Fibroblast of villous mesenchyme (primary cell): Measurements from ENCODE around the gene C21orf91. TPM values are rescaled to one million over a fixed set of nuclear protein-coding genes. Genes with fewer than 3 reads are reported as not detected.

Experiments
- DNase-seq: peaks from one replicate; pipeline ENCODE4 v3.0.0-alpha.2; 2010; ENCODE audit warnings: low read depth
- H3K4me3 ChIP-seq: 2 replicates; pipeline ENCODE4 v1.5.1; 2011; ENCODE audit warnings: low read depth, mild to moderate bottlenecking, low read length
- CTCF ChIP-seq: IDR thresholded peaks from 2 replicates; pipeline ENCODE4 v1.5.1; 2012; ENCODE audit warnings: low read depth, mild to moderate bottlenecking, low read length; ENCODE audit not compliant: insufficient read depth
- total RNA-seq: library from RNA; depleted of rRNA; stranded (reverse); fragments of >200 nt; gene quantifications from 2 replicates; pipeline ENCODE4 v1.2.3, GENCODE V29; 2012

C21orf91 gene
- total RNA-seq, 1 donor = 10.4 TPM

DNA sequence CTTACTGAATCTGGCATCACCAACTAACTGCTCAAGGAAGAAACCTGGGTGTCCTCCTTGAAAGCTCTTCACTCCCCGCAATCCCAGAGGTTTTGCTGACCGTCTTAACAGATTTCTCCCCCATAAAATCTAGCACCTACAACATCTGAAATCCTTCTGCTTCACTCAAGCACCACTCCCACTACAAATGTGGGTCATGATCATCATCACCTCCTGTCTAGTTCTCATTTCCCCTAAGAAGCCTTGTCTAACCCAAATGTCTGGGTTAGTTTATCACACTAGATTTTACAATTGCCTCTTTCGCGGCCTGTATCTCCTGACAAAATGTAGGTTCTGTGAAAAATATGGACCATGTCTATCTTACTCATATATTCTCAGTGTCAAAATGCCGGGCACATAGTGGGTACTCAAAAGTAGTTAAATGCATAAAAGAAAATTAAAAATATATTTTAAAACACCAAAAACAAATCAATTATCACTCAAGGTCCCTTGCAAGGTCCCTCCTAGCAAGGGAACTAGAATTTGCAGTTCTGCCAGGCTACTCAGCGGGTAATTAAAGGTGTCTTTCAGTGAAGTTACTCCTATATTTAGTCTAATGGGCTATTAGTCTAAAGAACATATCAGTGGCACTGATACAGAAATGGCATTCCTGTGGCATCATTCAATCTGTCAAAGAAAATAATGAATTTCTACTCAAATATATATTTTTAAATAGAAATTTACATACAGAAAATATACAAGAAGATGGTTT lies 19.6 kb downstream of the C21orf91 start:
- no peak for TF ChIP-seq CTCF
- H3K4me3 ChIP-seq = no peak overlapping the region
- no peak for DNase-seq

- no peak for TF ChIP-seq CTCF
- DNase-seq = peak; percentile 52
These were observed 20.4 kb downstream of the C21orf91 start for GRCh38 chr21:17798796-17799195.

DNA sequence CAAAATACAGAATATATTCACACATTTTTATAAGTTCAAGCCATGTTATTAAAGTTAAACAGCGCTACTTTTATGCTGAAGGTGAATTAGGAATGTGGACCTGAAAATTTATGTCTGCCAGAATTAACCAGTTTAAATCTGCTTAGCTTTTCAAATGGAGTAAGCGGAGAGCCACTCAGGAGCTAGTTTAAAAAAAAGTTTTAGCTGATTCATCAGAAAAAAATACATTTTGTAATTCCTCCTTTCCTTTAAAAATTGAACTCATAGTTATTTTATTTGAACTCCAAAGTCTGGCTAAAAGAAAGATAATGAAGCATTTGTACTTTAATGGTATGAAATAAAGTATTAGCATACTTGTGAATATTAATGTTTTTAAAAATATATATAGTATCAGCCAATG lies 21.2 kb downstream of the C21orf91 start:
- no peak for DNase-seq
- no peak for TF ChIP-seq CTCF

More at GRCh38 chr21:17798796-17799195, 20.4 kb downstream of the C21orf91 start:
- H3K4me3 ChIP-seq = no peak overlapping the region

GRCh38 chr21:17796503-17796902 lies 22.7 kb downstream of the C21orf91 start:
- no peak for DNase-seq
- no peak overlapping the region for H3K4me3 ChIP-seq
- TF ChIP-seq CTCF = no peak

More for the DNA sequence above, 21.2 kb downstream of the C21orf91 start:
- H3K4me3 ChIP-seq = no peak overlapping the region

GRCh38 chr21:17796037-17796403 lies 23.1 kb downstream of the C21orf91 start:
- no peak overlapping the region for H3K4me3 ChIP-seq
- TF ChIP-seq CTCF = no peak
- DNase-seq = peak; percentile 22

DNA sequence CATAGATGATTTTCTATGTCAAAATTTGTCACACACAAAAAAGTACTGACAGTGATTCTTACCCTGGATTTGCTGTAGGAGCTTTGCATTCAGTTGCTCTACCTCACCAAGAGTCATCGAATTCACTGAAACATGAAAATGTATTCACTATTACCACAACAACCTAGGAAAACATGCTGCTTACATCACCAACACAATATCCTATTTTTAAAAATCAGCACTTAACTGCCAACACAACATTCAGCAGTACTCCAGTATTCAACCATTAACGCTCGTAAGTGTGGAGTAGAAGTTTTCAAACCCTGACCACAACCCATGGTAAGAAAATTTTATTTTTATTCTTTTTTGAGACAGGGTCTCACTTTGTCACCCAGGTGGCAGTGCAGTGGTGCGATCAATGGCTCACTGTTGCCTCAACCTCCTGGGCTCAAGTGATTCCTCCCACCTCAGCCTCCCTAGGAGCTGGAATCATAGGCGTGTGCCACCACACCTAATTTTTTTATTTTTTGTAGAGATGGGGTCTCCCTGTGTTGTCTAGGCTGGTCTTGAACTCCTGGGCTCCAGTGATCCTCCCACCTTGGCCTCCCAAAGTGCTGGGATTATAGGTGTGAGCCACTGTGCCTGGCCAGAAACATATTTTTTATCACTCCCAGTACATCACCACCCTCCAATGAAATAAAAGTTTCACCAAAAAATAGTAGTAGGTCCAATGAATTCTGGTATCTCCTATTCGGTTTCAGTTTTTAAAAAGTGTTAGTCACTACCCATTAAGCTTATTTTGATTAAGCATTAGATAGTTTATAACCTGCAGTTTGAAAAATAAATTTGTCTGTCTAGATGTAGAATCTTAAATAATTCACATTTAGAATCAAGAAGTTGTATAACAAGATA lies 23.8 kb downstream of the C21orf91 start:
- DNase-seq = no peak
- TF ChIP-seq CTCF = no peak
- H3K4me3 ChIP-seq = no peak overlapping the region
